Adrenal gland (tissue), 5 donors: Measurements from ENCODE around the gene RAB1B.

Experiments used
- POLR2A ChIP-seq, 2 donors: fragments of 450-650 bp; IDR thresholded peaks; one replicate each; pipeline ENCODE4 v1.6.1; 2017; ENCODE audit warnings: antibody characterized with exemption in 2 of 2, mild to moderate bottlenecking in 2 of 2, moderate library complexity in 1 of 2
- TF ChIP-seq, protein P1 (sequence below), 6 experiments: fragments of 450-650 bp in 4 of 6; fragments of 200-600 bp in 2 of 6; sonication (generic) in 1 of 6; IDR thresholded peaks; 1 replicate in 5 of 6; 2 replicates in 1 of 6; pipeline versions ENCODE4 v1.5.1 to v1.8.0; 2016 to 2021; ENCODE audit warnings: antibody characterized with exemption in 6 of 6, mild to moderate bottlenecking in 2 of 6, moderate library complexity in 1 of 6
- donor health status: DM: no; HTN: no; CAD: no.

DNA sequence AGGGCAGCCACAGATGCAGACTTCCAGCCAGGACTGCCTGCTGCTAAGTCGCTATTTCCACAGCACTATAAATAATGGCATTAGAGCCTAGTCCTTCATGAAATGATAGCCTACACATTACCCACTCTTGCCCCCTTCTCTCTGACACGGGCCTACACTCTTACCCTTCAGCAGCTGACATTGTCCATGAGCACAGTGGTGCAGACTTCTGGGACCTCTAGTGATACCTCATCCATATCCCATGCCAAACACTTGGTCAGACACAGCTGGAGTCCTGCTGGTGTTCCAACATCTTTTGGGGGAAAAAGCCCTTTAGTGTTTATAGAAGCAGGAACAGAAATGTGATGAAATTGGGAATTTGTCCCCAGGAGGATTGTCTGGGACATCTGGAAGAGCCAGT is 43.4 kb upstream of the RAB1B start:
- TF ChIP-seq, protein P1, sequence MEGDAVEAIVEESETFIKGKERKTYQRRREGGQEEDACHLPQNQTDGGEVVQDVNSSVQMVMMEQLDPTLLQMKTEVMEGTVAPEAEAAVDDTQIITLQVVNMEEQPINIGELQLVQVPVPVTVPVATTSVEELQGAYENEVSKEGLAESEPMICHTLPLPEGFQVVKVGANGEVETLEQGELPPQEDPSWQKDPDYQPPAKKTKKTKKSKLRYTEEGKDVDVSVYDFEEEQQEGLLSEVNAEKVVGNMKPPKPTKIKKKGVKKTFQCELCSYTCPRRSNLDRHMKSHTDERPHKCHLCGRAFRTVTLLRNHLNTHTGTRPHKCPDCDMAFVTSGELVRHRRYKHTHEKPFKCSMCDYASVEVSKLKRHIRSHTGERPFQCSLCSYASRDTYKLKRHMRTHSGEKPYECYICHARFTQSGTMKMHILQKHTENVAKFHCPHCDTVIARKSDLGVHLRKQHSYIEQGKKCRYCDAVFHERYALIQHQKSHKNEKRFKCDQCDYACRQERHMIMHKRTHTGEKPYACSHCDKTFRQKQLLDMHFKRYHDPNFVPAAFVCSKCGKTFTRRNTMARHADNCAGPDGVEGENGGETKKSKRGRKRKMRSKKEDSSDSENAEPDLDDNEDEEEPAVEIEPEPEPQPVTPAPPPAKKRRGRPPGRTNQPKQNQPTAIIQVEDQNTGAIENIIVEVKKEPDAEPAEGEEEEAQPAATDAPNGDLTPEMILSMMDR (IDR thresholded peaks at IDR 0.05) = no peak
- TF ChIP-seq POLR2A (IDR thresholded peaks at IDR 0.05) = no peak
